IMR-90 (cell line): ENCODE results near the gene WFDC10A. TPM values are rescaled to one million over a fixed set of nuclear protein-coding genes. Genes with fewer than 3 reads are reported as not detected.

ENCODE experiments used
- polyA plus RNA-seq, 3 experiments: library from polyadenylated mRNA; depleted of rRNA; stranded (reverse); fragments of >200 nt; gene quantifications; 2 replicates each; pipeline ENCODE4 v1.2.3, GENCODE V29; 2012; ENCODE audit warnings: low replicate concordance in 1 of 3
- total RNA-seq: library from RNA; depleted of rRNA; stranded (reverse); fragments of >200 nt; gene quantifications from 2 replicates; pipeline ENCODE4 v1.2.3, GENCODE V29; 2012; rRNA removed

The WFDC10A gene
- total and polyA plus RNA-seq, 2 of the 4 experiments (the other 2 are of a cell fraction), result not detected

Other genes starting within 250 kb of the WFDC10A start
- gene DBNDD2, start 221.4 kb upstream of the WFDC10A start, total RNA-seq, result 1.1 and 1.3 TPM in 2 replicates
- gene DBNDD2, start 221.4 kb upstream of the WFDC10A start, polyA plus RNA-seq (2012; rRNA removed), result 7.8 and 9.3 TPM in 2 replicates
- 27.2 and 31.2 TPM in 2 replicates for gene PIGT, start 213.6 kb upstream of the WFDC10A start, total RNA-seq
- 145 and 168 TPM in 2 replicates for gene PIGT, start 213.6 kb upstream of the WFDC10A start, polyA plus RNA-seq (2012; rRNA removed)
- not detected in 2 replicates for gene WFDC2, start 160.0 kb upstream of the WFDC10A start, total RNA-seq
- gene WFDC2, start 160.0 kb upstream of the WFDC10A start, polyA plus RNA-seq (2012; rRNA removed), result not detected in 2 replicates
- gene SPINT3, start 114.1 kb upstream of the WFDC10A start, total RNA-seq, result not detected in 2 replicates
- gene SPINT3, start 114.1 kb upstream of the WFDC10A start, polyA plus RNA-seq (2012; rRNA removed), result not detected in 2 replicates
- not detected in 2 replicates for gene WFDC6, start 90.3 kb upstream of the WFDC10A start, total RNA-seq
- not detected in 2 replicates for gene WFDC6, start 90.3 kb upstream of the WFDC10A start, polyA plus RNA-seq (2012; rRNA removed)
- not detected in 2 replicates for gene EPPIN, start 82.3 kb upstream of the WFDC10A start, total RNA-seq
- not detected in 2 replicates for gene EPPIN, start 82.3 kb upstream of the WFDC10A start, polyA plus RNA-seq (2012; rRNA removed)
- not detected in 2 replicates for gene WFDC8, start 50.5 kb upstream of the WFDC10A start, total RNA-seq
- not detected in 2 replicates for gene WFDC8, start 50.5 kb upstream of the WFDC10A start, polyA plus RNA-seq (2012; rRNA removed)
- not detected in 2 replicates for gene WFDC9, start 1.5 kb downstream of the WFDC10A start, total RNA-seq
- not detected in 2 replicates for gene WFDC9, start 1.5 kb downstream of the WFDC10A start, polyA plus RNA-seq (2012; rRNA removed)
- not detected in 2 replicates for gene WFDC11, start 40.5 kb downstream of the WFDC10A start, total RNA-seq
- gene WFDC11, start 40.5 kb downstream of the WFDC10A start, polyA plus RNA-seq (2012; rRNA removed), result not detected in 2 replicates
- not detected in 2 replicates for gene WFDC13, start 72.3 kb downstream of the WFDC10A start, total RNA-seq
- gene WFDC13, start 72.3 kb downstream of the WFDC10A start, polyA plus RNA-seq (2012; rRNA removed), result not detected in 2 replicates
- not detected in 2 replicates for gene WFDC10B, start 75.3 kb downstream of the WFDC10A start, total RNA-seq
- not detected in 2 replicates for gene WFDC10B, start 75.3 kb downstream of the WFDC10A start, polyA plus RNA-seq (2012; rRNA removed)
- gene SPINT4, start 92.6 kb downstream of the WFDC10A start, total RNA-seq, result not detected in 2 replicates
- not detected in 2 replicates for gene SPINT4, start 92.6 kb downstream of the WFDC10A start, polyA plus RNA-seq (2012; rRNA removed)
- gene WFDC3, start 162.1 kb downstream of the WFDC10A start, total RNA-seq, result 0.18 TPM in 1 of 2 replicates, not detected in the other
- gene WFDC3, start 162.1 kb downstream of the WFDC10A start, polyA plus RNA-seq (2012; rRNA removed), result 0.87 and 1.4 TPM in 2 replicates
- 17.8 and 19.4 TPM in 2 replicates for gene DNTTIP1, start 162.2 kb downstream of the WFDC10A start, total RNA-seq
- 51.0 and 53.7 TPM in 2 replicates for gene DNTTIP1, start 162.2 kb downstream of the WFDC10A start, polyA plus RNA-seq (2012; rRNA removed)
- 43.4 and 43.6 TPM in 2 replicates for gene UBE2C, start 182.9 kb downstream of the WFDC10A start, total RNA-seq
- 120 and 124 TPM in 2 replicates for gene UBE2C, start 182.9 kb downstream of the WFDC10A start, polyA plus RNA-seq (2012; rRNA removed)
- gene TNNC2, start 197.6 kb downstream of the WFDC10A start, total RNA-seq, result 0.28 TPM in 1 of 2 replicates, not detected in the other
- 0.46 and 0.53 TPM in 2 replicates for gene TNNC2, start 197.6 kb downstream of the WFDC10A start, polyA plus RNA-seq (2012; rRNA removed)
- 10.0 and 11.1 TPM in 2 replicates for gene SNX21, start 204.1 kb downstream of the WFDC10A start, total RNA-seq
- gene SNX21, start 204.1 kb downstream of the WFDC10A start, polyA plus RNA-seq (2012; rRNA removed), result 17.9 and 19.2 TPM in 2 replicates
- gene ACOT8, start 227.7 kb downstream of the WFDC10A start, total RNA-seq, result 27.8 and 29.8 TPM in 2 replicates
- 47.5 and 54.3 TPM in 2 replicates for gene ACOT8, start 227.7 kb downstream of the WFDC10A start, polyA plus RNA-seq (2012; rRNA removed)
- 8.1 and 8.6 TPM in 2 replicates for gene ZSWIM3, start 227.9 kb downstream of the WFDC10A start, total RNA-seq
- 2.8 and 3.3 TPM in 2 replicates for gene ZSWIM3, start 227.9 kb downstream of the WFDC10A start, polyA plus RNA-seq (2012; rRNA removed)